ENCODE data around the gene TRAP1.
"Not testable (repeated sequence)": the region's sequence is repeated elsewhere in the genome, so short reads cannot be mapped to it uniquely, and the experiment has no call there.

Gene TRAP1

DNA sequence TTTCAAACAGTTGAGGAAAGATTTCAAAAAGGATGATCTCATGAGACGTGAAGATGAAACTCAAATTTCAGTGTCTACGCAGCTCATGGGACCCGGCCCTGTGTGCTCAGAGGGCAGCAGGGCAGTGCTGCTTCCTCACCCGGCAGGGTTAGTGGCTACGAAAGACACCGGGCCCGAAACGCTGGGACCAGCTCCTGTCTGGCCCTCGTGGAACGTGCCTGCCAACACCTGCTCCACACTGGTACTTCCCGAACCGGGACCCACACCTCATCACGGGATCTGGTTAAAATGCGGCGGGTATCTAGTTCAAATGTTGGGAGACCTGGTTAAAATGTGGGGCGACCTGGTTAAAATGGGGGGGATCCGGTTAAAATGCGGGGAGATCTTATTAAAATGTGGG lies 44.1 kb downstream of the TRAP1 start:
- no peak for DNase-seq (ENCODE audit: low spot score)

DNA sequence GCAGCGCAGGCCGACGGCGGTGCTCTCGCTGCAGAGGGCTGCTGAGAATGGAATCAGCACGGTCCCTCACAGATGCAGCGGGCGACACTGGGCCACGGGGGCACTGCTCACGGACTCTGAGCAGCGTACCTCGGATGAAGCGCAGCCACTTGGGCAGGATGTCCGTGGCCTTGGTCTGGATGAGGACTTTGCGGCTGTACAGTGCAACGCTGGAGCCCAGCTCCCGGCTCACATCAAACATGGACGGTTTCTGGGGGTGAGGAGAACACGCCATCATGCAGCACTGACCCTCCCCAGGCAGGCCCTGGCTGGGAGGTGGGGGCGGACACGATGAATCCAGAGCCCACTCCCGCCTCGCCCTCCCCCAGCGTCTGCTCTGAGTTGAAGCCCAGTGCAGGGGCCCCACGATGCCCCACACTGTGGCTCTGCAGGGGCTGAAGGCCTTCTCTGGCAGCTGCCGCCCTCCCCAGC lies 44.7 kb downstream of the TRAP1 start:
- no peak for DNase-seq (ENCODE audit: low spot score)

DNA sequence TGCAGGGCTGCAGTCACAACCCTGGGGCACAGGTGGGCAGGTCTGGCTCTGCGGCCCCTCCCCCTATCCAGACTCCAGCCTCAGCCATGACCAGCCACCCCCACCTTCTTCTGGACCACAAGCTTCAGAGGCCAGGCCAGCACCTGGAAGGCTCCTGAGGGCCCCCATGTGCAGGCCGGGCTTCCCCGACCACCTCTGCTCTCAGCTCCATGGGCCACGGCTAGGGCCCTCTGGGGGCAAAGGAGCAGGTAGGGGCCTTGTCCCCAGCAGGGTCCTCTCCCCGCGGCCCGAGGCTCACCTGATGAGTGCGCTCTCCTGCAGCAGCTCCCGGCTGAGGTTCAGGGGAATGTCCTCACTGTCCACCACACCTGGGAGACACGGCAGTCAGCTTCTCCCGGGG lies 45.9 kb downstream of the TRAP1 start:
- no peak for DNase-seq (ENCODE audit: low spot score)

DNA sequence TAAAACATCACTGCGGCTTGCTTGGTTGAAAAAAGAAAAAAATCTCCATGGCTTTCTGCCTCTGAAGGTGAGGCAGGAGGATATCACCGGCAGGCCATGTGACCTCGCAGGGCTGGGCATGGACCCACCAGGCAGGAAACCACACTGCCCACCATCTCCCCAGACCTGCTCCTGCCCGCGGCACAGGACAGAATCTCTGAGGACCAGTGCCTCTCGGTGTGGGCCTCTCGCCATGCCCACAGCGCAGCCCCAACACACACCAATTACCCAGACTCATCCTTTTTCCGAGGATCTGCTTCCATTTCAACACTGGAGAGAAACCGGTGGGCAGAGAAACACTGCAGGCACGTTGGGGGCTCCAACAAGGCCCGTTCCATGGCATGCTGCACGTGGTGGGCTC lies 46.6 kb downstream of the TRAP1 start:
- no peak for DNase-seq (ENCODE audit: low spot score)

DNA sequence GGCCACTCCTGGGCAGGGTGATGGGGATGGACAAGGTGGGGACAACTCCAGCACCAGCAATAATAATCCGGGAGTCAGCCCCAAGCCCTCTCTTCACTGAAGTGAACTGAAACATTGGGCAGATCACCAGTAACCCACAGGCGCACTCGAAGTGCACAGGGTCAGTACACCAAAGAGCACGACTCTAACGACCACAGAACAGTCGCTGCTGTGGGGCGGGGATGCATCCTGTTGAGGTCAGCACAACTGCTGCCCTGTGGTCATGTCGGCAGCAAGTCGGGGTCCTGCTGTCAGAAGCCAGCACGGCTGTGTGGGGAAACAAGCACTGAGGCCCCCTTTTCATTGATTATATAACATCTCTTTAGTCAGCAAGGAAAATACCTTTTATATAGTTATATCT lies 48.2 kb downstream of the TRAP1 start:
- DNase-seq (ENCODE audit: low spot score): no peak

DNA sequence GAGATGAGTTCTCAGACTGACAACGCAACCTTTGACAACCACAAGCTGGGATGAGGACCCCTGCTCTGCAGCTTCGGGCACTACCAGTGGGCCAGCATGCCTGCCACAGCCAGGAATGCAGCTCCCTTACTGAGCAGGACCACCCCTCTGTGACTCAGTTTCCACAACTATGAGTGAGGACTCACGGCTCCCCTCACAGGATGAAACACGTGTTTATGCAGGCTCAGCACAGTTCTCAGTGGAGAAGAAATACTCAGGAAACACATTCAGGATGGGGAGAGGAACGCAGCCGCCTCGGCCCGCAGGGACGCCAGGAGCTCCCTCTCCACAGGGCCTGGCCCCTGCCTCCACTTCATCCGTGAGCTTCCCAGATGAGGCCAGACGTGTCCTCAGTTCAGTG lies 48.7 kb downstream of the TRAP1 start:
- DNase-seq (ENCODE audit: low spot score): no peak

DNA sequence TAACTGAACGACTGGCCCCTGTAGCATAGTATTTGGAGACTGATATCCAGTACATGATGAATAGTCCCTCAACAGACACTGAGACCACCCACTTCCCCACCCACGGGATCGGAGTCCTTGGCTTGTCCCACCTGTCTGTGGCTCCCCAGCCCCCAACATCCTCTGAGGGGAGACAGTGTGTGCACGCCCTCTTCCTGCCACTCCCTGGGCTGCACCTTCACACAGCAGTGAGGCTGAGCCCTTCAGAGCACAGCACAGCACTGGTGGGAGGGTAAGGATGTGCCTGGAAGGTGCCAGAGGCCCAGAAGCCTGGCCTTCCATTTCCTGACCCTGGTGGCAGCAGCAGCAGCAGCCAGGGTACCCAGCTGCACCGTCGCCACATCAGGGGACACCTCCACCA lies 51.8 kb downstream of the TRAP1 start:
- DNase-seq (ENCODE audit: low spot score): no peak

DNA sequence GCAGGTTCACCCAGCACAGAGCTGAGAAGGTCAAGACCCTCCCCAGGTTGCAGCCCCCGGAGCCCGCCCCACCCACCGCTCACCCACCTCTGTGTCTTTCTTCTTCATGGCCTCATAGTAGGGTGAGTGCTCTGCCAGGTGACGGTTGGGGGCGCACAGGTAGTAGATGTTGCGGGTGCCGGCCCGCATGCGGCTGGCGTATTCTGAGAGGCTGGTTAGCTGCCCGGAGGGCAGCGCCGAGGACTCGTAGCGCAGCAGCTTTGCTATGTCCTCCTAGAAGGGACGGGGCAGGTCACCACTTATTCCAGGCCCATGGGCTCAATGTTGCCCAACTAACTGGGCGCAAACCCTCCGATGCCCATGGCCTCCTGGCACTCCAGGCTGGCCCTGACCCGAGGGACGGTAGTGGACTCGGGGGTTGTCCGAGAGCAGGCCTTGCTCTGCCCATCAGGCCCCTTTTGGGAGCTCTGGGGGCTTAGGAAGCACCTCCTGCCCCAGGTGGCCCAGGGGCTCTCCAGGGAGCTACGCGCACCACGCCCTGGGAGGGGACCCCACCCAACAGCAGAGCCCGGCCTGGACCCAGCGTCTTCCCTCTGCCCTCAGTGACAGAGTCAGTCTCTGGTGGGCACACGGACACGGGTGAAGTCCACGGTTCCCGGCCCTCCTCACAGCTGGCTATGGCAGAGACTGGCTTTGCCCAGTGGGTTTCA lies 53.0 kb downstream of the TRAP1 start:
- DNase-seq (ENCODE audit: low spot score): no peak

DNA sequence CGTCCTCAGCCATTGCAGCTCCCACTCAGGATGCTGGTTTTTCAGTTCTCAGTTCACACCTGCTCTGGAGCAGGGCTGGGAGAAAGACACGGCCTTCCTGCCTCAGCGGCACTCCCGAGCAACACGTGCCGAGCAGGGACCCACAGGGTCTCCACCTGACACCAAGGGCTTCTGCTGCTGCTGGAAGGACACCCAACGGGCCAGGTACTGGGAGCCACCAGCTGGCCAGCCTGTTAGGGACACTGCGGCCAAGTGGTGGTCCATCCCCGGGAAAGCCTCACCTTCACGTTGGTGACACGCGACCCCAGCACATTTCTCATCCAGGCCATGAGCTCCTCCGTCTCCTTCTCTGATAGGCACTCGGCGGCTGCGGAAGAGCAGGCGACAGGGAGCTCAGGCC lies 54.7 kb downstream of the TRAP1 start:
- no peak for DNase-seq (ENCODE audit: low spot score)

DNA sequence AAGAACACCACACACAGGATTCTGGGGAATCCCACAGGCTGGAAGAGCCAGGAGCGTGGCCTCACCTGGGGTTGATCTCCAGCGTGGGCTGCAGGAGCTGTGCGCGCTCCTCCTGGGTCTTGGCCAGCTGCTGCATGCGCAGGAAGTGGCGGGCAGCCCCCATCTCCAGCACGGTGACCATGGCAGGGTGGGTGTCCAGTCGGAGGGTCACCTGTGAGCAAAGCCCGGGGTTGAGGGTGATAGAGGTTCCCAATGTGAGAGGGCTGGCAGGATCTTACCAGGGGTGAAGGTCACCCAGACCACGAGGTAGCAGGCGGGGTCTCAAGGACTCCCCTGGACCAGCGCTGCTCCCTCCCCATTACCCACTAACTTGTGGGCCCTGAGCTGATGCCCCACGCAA lies 55.4 kb downstream of the TRAP1 start:
- DNase-seq (ENCODE audit: low spot score): no peak

DNA sequence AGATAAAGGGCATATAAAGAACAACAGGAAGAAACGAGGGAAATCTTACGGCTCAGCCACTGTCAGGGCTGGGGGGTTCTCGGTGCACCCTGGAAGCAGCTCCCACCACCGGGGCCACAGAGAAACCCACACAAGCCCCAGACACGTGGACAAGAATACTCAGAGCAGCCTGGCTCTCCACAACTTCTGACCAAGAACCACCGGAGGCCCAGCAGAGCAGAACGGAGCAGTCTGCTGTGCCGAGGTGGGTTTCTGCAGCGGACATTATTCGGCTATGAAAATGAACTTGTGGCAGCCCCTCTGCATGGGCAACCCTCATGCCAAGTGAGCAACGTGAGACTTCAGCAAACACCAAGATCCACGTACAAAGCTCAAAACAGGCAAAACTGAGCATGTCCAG lies 56.0 kb downstream of the TRAP1 start:
- DNase-seq (ENCODE audit: low spot score): no peak

DNA sequence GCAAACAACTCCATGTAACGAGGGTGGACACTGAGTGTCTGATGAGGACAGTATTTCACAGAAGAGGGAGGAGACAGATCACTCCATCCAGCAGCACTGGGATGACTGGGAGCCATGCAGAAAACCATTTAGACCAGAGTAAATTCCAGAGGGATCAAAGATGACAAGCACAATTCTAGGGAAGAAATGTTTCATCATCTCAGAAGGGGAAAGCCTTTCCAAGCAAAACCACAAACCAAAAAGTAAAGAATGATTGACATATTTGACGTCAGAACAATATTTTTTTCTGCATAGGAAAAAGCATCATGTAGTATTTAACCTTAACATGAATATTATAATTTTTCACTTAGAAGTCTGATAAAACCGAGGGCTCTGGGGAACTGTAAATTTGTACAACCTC lies 58.1 kb downstream of the TRAP1 start:
- DNase-seq (ENCODE audit: low spot score): no peak

DNA sequence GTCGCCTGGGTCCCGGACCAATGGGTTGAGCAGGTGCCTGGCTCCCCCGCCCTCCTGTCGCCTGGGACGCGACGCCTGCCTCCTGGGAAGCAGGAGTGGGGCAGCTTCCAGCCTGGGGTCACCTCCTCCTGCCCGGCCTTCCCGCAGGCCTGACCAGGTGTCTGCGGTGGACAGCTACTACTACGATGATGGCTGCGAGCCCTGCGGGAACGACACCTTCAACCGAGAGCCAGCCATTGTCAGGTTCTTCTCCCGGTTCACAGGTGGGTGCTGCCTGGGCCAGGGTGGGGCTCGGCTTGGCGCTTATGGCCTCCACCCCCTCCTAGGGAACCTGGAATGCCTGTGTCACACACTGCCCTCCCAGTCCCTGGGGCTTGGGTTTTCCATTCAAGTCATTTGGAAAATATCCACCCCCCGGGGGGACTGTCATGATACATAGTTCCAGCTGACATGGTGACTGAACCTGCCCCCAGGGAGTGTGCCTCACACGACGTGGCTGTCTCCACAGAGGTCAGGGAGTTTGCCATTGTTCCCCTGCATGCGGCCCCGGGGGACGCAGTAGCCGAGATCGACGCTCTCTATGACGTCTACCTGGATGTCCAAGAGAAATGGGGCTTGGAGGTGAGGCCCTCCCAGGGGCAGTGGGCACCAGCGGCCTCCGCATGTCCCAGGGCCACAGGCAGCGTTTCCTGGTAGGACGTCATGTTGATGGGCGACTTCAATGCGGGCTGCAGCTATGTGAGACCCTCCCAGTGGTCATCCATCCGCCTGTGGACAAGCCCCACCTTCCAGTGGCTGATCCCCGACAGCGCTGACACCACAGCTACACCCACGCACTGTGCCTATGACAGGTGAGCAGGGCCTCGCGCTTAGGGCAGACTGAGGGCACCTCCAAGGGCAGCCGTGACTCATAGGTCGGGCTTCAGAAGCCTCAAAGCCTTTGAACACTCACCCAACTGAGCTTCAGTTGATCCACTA lies 60.5 kb downstream of the TRAP1 start:
- DNase-seq (ENCODE audit: low spot score): no peak

DNA sequence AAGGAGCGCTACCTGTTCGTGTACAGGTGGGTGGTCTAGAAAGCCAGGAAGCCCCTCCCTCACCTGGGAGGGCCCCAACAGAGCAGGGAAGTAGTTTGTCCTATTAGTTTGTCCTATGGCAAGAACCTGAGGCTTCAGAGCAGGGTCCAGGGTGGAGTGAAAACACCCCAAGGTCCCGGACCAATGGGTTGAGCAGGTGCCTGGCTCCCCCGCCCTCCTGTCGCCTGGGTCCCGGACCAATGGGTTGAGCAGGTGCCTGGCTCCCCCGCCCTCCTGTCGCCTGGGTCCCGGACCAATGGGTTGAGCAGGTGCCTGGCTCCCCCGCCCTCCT lies 61.2 kb downstream of the TRAP1 start:
- not testable (repeated sequence) for DNase-seq (ENCODE audit: low spot score)

DNA sequence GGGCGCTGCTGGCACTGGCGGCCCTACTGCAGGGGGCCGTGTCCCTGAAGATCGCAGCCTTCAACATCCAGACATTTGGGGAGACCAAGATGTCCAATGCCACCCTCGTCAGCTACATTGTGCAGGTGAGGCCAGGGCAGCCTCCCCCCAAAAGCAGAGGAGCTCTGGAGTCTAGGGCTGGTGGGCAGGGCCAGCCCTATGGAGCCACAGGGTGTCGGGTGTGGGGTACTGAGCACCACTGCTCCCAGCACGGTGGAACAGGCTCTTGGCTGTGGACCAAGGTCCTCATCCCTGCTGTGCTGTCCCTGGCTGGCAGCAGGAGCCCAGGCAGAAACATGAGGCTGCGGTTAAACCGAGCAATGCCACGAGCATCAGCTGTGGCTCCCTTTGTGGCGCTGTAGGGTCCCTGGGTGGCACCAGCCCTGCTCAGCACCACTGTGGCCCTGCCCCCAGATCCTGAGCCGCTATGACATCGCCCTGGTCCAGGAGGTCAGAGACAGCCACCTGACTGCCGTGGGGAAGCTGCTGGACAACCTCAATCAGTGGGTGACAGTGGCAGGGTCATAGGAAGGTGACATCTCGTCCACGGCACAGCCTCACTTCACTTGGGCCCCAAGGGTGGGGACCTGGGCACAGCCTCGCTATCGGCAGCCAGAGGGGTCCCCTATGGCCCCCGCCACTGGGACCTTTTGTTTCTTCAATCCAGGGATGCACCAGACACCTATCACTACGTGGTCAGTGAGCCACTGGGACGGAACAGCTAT lies 61.7 kb downstream of the TRAP1 start:
- no peak for DNase-seq (ENCODE audit: low spot score)

DNA sequence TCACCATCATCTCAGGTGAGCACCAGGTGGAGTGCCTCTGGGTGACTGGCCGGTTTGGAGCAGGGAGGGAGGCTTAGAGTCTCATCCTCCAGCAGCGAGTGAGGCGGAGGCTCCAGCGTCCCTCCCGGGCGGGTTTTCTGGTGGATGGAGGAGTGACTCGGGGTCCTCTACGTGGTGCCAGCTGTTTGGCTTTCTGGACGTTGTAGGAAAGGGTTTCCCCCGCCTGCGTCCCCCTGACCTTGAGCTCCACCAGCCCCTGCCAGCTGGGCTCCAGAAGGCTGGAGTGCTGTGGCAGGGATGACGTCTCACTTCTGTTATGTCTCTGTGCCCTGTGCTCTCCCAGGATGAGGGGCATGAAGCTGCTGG lies 62.3 kb downstream of the TRAP1 start:
- DNase-seq (ENCODE audit: low spot score): no peak

DNA sequence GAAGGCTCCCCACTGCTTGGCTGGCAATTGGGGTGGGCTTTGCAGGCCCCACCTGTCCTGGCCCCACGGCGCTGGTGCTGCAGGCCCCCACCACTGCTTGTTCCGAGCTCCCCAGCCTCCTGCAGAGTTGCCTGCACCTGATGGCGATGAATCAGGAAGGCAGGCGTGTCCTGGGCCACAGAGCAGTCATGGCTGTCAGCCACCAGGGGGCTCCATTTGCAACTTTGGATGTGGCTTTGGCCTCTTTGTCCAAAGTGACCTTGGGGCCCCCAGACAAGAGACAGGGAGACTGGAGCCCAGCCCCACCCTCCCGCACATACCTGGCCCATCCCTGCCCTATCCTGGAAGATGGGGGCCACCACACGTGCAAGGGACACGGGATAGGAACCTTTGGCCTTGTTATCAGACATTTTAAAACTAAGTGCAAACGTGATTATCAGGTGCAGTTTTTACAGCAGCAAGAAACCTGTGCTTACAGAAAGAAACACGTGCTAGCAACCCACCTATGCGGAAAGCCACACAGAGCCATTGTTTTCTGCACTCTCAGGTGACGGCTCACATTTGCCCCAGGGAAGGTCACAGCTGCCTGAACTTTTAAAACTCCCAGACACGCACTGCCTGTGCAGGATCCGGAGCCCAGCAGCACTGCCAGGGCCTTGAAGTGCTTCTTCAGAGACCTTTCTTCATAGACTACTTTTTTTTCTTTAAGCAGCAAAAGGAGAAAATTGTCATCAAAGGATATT lies 62.9 kb downstream of the TRAP1 start, which contains the start of gene DNASE1:
Gene DNASE1 (plus strand): TSS at position 443 of the 743 bp plus-strand sequence. CDS start 683 bp downstream, outside the sequence.
- peak; percentile 76 for DNase-seq (ENCODE audit: low spot score)

DNA sequence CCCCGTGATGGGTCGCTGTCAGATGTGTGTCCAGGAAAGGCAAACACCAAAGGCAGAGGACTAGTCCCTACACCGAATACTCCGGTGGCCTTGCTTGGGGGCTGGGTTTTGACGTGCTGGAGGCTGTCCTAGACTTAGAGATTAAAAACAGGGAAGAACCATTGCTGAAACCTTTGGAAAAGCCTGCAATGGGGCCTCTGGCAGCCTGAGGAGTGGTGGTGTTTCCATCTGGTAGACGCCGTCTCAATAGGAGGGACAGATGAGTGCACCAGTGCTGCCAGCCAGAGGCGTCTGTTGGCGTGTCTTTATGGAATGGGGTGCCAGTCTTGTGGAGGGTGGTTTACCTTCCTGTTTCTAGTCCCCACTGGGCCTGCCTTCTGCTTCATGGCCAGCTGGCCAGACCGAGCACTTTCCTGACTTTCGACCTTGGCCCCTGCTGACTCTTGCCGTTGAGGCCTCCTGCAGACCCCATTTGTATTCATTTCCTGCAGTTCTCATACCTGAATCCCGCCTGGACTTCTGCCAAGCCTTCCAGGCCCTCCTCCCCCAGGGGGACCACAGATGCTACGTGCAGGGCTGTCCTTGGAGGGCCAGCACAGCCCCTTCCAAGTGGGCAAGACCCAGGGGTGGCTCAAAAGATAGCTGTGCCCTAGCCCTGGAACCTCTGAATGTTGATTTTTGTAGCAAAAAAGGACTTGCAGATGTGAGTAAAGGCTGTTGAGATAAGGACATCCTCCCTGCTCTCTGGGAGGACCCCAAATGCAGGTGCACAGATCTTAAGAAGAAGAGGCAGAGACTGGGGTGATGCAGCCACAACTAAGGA lies 64.7 kb downstream of the TRAP1 start:
- DNase-seq (ENCODE audit: low spot score): no peak

DNA sequence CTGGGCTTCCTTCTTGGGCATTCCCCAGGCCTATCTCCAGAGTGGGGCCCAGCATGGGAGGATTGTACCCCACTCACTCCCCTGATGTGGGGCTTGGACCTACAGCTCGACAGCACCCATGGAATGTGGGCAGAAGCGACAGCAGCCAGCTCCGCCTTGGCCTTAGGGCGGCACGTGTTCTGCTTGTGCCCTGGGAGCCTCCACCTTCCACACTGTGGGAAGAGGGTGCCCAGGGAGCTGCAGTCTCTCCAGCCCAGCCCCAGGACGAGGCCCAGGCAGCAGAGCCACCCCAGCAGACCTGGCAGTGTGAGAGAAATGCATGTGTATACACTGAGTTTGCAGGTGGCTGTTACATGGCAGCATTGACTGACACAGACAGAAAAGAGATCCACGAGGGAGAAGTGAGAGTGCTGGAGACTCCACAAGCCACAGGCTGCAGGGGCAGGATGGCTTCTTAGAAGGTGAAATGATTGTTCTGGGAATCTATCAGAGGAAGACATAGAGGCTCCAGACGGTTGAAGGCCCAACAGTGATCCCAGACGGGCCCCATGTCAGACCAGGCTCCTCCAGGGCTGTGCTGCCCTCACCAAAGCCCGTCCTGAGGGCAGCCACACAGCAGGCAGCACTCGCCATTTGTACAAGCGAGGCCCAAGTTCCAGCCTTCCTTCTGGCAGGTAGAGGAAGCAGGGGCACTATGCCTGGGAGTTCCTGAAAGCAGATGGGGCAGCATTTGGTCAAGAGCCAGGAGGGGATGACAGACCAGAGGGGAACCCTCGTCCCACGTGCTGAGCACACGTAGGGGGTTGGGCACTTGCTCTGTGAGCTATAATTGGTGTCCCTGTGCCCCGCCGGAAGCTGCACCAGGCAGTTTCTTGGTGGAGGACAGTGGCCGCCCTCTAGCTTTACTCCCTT lies 65.6 kb downstream of the TRAP1 start:
- DNase-seq (ENCODE audit: low spot score): no peak
